ENCODE data around the gene ANKRD13D. TPM values are rescaled to one million over a fixed set of nuclear protein-coding genes. Genes with fewer than 3 reads are reported as not detected.
A peak's percentile ranks its signal among the peaks of the same experiment; 100 is the strongest.
"Not testable (repeated sequence)": the region's sequence is repeated elsewhere in the genome, so short reads cannot be mapped to it uniquely, and the experiment has no call there.

Gene ANKRD13D
- total RNA-seq, 2 donors from 2014 or later: 182 to 231 TPM

DNA sequence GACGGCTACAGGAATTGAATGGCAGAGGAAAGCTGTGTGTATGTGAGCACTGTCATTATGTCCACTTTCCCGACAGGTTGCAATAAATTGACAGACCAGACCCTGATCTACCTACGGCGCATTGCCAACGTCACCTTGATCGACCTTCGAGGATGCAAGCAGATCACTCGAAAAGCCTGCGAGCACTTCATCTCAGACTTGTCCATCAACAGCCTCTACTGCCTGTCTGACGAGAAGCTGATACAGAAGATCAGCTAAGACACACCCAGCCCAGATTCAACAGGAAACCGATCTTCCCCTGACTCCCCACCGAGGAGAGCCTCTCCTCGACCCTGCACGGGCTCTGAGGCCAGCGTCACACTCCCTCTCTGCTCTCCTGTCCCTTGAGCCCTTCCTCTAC, 34.3 kb upstream of the ANKRD13D start:
- Mint-ChIP-seq H3K4me3 (peak overlapping the region; percentile 60), H3K4me1 (ENCODE audit: low read depth in 2 of 2) (peaks cover 49 to 67% of the 10 kb centered on the region in 2 donors), H3K27me3 (no peaks in the 10 kb centered on the region), H3K36me3 (peaks cover 29% of the 10 kb centered on the region), H3K9me3 (no peaks in the 10 kb centered on the region), H3K27ac (peak overlapping the region; percentile 75 to 82)
- no peak for ATAC-seq
- DNase-seq (ENCODE audit: low spot score): no peak

- H3K36me3 Mint-ChIP-seq: peaks cover 29% of the 10 kb centered on the region
- no peaks in the 10 kb centered on the region for H3K27me3 Mint-ChIP-seq
- H3K4me1 Mint-ChIP-seq (ENCODE audit: low read depth in 2 of 2): peaks cover 47 to 66% of the 10 kb centered on the region in 2 donors
- no peak for DNase-seq (ENCODE audit: low spot score)
- peak overlapping the region; percentile 75 to 82 for H3K27ac Mint-ChIP-seq
- ATAC-seq: no peak
- no peaks in the 10 kb centered on the region for H3K9me3 Mint-ChIP-seq
- H3K4me3 Mint-ChIP-seq: no peak overlapping the region
Measured at GRCh38 chr11:67255353-67255752, 33.8 kb upstream of the ANKRD13D start.

GRCh38 chr11:67255864-67256263, 33.2 kb upstream of the ANKRD13D start:
- H3K4me1 Mint-ChIP-seq (ENCODE audit: low read depth in 2 of 2): peaks cover 42 to 64% of the 10 kb centered on the region in 2 donors
- H3K36me3 Mint-ChIP-seq: peaks cover 29% of the 10 kb centered on the region
- H3K27me3 Mint-ChIP-seq: no peaks in the 10 kb centered on the region
- H3K27ac Mint-ChIP-seq: peak overlapping the region; percentile 31 to 82
- H3K4me3 Mint-ChIP-seq: no peak overlapping the region
- ATAC-seq (no peak), DNase-seq (ENCODE audit: low spot score) (no peak)
- no peaks in the 10 kb centered on the region for H3K9me3 Mint-ChIP-seq

- no peak for ATAC-seq
- no peak for DNase-seq (ENCODE audit: low spot score)
- Mint-ChIP-seq H3K27me3 (no peaks in the 10 kb centered on the region), H3K27ac (peak overlapping the region; percentile 12 to 68), H3K9me3 (no peaks in the 10 kb centered on the region), H3K4me3 (no peak overlapping the region), H3K4me1 (ENCODE audit: low read depth in 2 of 2) (peaks cover 39 to 66% of the 10 kb centered on the region in 2 donors), H3K36me3 (peaks cover 29% of the 10 kb centered on the region)
Measured at GRCh38 chr11:67256477-67257135, 32.5 kb upstream of the ANKRD13D start.

DNA sequence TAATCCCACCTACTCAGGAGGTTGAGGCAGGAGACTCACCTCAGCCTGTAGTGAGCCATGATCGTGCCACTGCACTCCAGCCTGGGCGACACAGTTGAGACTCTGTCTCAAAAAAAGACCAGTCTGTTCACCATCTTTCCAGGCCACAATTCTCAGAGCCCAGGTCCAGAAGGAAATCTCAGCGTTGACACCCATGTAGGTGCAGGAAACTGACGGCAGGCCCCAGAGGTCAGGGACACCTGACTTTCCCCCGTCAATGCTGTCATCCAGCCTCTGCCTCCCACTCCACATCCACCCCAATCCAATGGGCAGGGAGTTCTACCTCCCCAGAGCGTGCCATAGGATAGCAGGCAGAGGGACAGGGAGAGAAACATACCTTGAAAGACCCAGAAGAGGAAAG, 28.7 kb upstream of the ANKRD13D start:
- ATAC-seq (no peak), DNase-seq (ENCODE audit: low spot score) (no peak)
- no peak overlapping the region for H3K4me3 Mint-ChIP-seq
- H3K36me3 Mint-ChIP-seq: peaks cover 4% of the 10 kb centered on the region
- H3K4me1 Mint-ChIP-seq (ENCODE audit: low read depth in 2 of 2): peaks cover 40 to 60% of the 10 kb centered on the region in 2 donors
- no peaks in the 10 kb centered on the region for H3K9me3 Mint-ChIP-seq
- peak overlapping the region in 1 of 2 donors; percentile 58 for H3K27ac Mint-ChIP-seq
- no peaks in the 10 kb centered on the region for H3K27me3 Mint-ChIP-seq

DNA sequence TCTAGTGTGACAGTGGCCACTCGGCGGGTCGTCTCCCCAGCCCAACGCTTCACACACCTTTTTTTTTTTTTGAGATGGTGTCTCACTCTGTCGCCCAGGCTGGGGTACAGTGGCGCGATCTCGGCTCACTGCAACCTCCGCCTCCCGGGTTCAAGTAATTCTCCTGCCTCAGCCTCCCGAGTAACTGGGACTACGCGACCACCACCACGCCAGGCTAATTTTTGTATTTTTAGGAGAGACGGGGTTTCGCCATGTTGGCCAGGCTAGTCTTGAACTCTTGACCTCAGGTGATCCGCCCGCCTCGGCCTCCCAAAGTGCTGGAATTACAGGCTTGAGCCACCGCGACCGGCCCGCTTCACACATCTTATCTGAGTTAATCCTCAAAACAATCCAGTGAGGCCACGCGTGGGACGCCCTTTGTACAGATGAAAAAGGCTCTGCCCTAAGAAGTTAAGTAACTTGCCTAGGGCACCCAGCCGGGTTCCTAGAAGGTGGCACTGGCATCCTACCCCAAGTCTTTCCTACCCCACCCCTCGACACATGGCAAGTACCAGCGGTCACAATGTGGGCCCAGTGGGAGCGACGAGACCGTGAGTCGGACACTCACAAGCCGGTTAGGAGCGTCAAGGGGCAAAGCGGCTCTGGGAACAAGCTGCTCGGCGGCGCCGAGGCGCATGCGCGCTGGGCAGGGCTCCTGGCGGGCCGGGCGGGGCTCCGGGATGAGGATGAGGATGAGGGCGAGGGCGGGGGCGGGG, 28.0 kb upstream of the ANKRD13D start:
- DNase-seq (ENCODE audit: low spot score); H3K27me3 Mint-ChIP-seq; H3K36me3 Mint-ChIP-seq; H3K9me3 Mint-ChIP-seq; ATAC-seq: not testable (repeated sequence)
- peak overlapping the region in 1 of 2 donors; percentile 58 for H3K27ac Mint-ChIP-seq
- H3K4me3 Mint-ChIP-seq: peak overlapping the region; percentile 52
- peaks cover 47 to 61% of the 10 kb centered on the region in 2 donors for H3K4me1 Mint-ChIP-seq (ENCODE audit: low read depth in 2 of 2)

DNA sequence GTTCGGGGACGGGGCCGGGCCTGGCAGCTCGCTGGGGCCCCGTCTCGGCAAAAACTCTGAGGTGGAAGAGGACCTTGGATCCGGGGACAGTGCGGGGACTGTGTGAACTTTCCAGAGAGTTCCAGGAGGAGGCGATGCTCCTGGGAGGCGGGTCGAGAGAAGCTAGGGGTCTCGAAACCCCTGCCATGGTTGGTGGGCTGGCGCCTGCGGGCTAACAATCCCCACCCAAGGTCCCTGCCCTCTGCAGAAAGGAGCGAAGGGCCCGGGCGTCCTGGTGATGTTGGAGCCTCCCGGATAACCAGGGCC, 27.5 kb upstream of the ANKRD13D start:
- peaks cover 4% of the 10 kb centered on the region for H3K36me3 Mint-ChIP-seq
- no peak for ATAC-seq
- H3K27me3 Mint-ChIP-seq: no peaks in the 10 kb centered on the region
- no peaks in the 10 kb centered on the region for H3K9me3 Mint-ChIP-seq
- H3K4me3 Mint-ChIP-seq: peak overlapping the region; percentile 47
- no peak for DNase-seq (ENCODE audit: low spot score)
- H3K4me1 Mint-ChIP-seq (ENCODE audit: low read depth in 2 of 2): peaks cover 47 to 60% of the 10 kb centered on the region in 2 donors
- H3K27ac Mint-ChIP-seq: peak overlapping the region in 1 of 2 donors; percentile 70

DNA sequence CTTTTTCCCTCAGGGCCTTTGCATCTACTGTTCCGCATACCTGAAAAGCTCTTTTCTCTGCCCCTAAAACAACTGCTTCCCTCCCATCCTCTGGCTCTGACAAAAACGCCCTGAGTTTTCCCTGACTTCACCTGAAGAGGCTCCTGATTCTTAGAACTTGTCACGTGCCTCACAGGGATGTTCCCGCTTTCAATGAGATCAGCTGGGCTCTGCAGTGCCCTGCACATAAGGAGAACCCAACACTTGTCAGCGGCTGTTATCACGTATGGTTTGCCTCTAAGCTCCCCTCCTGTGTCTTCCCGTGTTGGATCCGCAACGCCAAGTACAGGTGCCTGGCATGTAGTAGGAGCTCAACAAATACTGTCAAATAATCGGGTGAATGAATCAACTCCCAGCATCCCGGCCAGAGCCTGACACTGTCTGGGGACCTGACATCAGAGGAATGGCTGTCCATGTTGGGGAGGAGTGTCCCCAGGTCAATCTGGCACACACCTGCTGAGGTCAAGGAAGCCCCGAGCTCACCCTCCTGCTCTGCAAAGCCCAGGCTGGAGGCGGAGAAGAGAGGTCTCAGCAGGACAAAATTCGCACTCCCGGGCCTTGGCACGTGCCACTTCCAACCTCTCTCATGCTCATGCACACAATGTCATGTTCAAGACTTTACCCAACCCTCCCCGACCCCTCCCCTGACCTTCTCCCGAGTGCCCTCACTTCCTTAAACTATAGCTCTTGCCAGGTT, 27.0 kb upstream of the ANKRD13D start:
- peak overlapping the region; percentile 69 to 75 for H3K27ac Mint-ChIP-seq
- no peak for DNase-seq (ENCODE audit: low spot score)
- H3K36me3 Mint-ChIP-seq: peaks cover under 1% of the 10 kb centered on the region
- no peak for ATAC-seq
- peaks cover 48 to 55% of the 10 kb centered on the region in 2 donors for H3K4me1 Mint-ChIP-seq (ENCODE audit: low read depth in 2 of 2)
- H3K27me3 Mint-ChIP-seq: no peaks in the 10 kb centered on the region
- no peaks in the 10 kb centered on the region for H3K9me3 Mint-ChIP-seq
- H3K4me3 Mint-ChIP-seq: peak overlapping the region; percentile 77

GRCh38 chr11:67262731-67263675, 26.1 kb upstream of the ANKRD13D start:
- ATAC-seq (peak; percentile 59 to 71), DNase-seq (ENCODE audit: low spot score) (peak; percentile 83)
- Mint-ChIP-seq H3K27ac (peak overlapping the region; percentile 69 to 75), H3K27me3 (no peaks in the 10 kb centered on the region), H3K36me3 (peaks cover 9% of the 10 kb centered on the region), H3K4me3 (peak overlapping the region; percentile 77), H3K4me1 (ENCODE audit: low read depth in 2 of 2) (peaks cover 57% of the 10 kb centered on the region in 2 donors), H3K9me3 (no peaks in the 10 kb centered on the region)

DNA sequence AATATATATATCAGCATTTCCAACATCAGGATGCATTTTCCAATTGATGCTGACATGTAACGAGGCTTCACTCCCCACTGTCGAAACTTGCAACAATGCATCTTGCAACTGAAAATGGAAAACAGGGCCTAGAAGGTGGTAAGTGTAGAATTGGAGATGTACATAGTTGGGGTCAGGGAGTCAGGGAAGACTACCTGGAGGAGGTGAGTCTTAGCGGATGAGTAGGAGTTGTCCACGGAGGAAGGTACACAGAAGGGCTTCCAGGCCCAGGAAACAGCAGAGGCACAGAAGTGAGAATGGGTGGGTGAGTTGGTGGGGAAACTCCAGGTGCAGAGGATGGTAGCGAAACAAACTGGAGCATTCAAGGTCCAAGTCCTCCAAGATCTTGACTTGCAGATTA, 24.8 kb upstream of the ANKRD13D start:
- ATAC-seq (no peak), DNase-seq (ENCODE audit: low spot score) (no peak)
- no peaks in the 10 kb centered on the region for H3K9me3 Mint-ChIP-seq
- peak overlapping the region; percentile 19 for H3K4me3 Mint-ChIP-seq
- peak overlapping the region; percentile 69 to 94 for H3K27ac Mint-ChIP-seq
- no peaks in the 10 kb centered on the region for H3K27me3 Mint-ChIP-seq
- H3K4me1 Mint-ChIP-seq (ENCODE audit: low read depth in 2 of 2): peaks cover 55 to 60% of the 10 kb centered on the region in 2 donors
- H3K36me3 Mint-ChIP-seq: peaks cover 12% of the 10 kb centered on the region

GRCh38 chr11:67264877-67265632, 24.0 kb upstream of the ANKRD13D start:
- H3K4me3 Mint-ChIP-seq: peak overlapping the region; percentile 85
- no peak for ATAC-seq
- H3K9me3 Mint-ChIP-seq: no peaks in the 10 kb centered on the region
- no peak for DNase-seq (ENCODE audit: low spot score)
- no peaks in the 10 kb centered on the region for H3K27me3 Mint-ChIP-seq
- H3K4me1 Mint-ChIP-seq (ENCODE audit: low read depth in 2 of 2): peaks cover 56 to 60% of the 10 kb centered on the region in 2 donors
- peak overlapping the region; percentile 69 to 94 for H3K27ac Mint-ChIP-seq
- peaks cover 12% of the 10 kb centered on the region for H3K36me3 Mint-ChIP-seq

GRCh38 chr11:67265633-67266448, 23.3 kb upstream of the ANKRD13D start:
- Mint-ChIP-seq H3K4me3 (peak overlapping the region; percentile 85), H3K9me3 (no peaks in the 10 kb centered on the region), H3K4me1 (ENCODE audit: low read depth in 2 of 2) (peaks cover 63 to 64% of the 10 kb centered on the region in 2 donors), H3K27ac (peak overlapping the region; percentile 69 to 94), H3K36me3 (peaks cover 17% of the 10 kb centered on the region), H3K27me3 (no peaks in the 10 kb centered on the region)
- DNase-seq (ENCODE audit: low spot score) (peak; percentile 83), ATAC-seq (peak; percentile 60 to 72)

All from natural killer cell treated with Interleukin-12 subunit alpha and Interleukin-12 subunit beta and Interleukin-15 and Interleukin-18, amount 100 ng/mL, for 72 hours (primary cell).